T-helper 2 cell treated with Interferon-gamma antibody and Interleukin-4, amounts not matched to agents 5 μg/mL and 100 μg/mL, for 36 hours (primary cell): ENCODE data around the gene QKI.
A peak's percentile ranks its signal among the peaks of the same experiment; 100 is the strongest.

Experiments
- DNase-seq: peaks from one replicate; pipeline ENCODE4 v3.0.0; 2021; ENCODE audit warnings: low spot score
- H3K27ac Mint-ChIP-seq: one replicate; pipeline ENCODE4 v1.8.0; 2021; ENCODE audit warnings: mild to moderate bottlenecking, mixed read lengths
- H3K27me3 Mint-ChIP-seq: one replicate; pipeline ENCODE4 v1.8.0; 2021; ENCODE audit warnings: low read depth, mixed read lengths
- H3K36me3 Mint-ChIP-seq: one replicate; pipeline ENCODE4 v1.8.0; 2021; ENCODE audit warnings: low read depth, mixed read lengths
- H3K4me1 Mint-ChIP-seq: one replicate; pipeline ENCODE4 v1.8.0; 2021; ENCODE audit warnings: low read depth, mixed read lengths
- H3K4me3 Mint-ChIP-seq: one replicate; pipeline ENCODE4 v1.8.0; 2022; ENCODE audit warnings: mild to moderate bottlenecking, moderate library complexity, mixed read lengths
- H3K9me3 Mint-ChIP-seq: one replicate; pipeline ENCODE4 v1.8.0; 2021; ENCODE audit warnings: mixed read lengths

QKI gene

DNA sequence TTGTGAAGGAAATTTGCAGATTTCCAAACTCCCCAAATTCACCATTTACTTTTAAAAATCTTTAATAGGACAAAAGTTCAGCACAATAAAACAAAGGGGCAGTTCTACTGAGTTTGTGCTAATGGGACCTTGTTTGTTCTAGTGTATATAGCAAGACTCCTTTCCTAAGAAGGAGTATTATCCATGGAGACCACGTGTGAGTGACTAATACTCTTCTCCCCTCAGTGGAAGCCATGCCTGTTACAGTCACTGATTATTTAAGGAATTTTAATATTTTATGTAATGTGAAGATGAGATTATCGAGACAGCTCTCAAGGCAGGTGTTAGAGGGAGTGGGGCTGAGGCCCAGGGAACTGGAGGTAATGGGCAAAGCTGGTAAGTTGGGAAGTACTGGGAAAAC is 16.4 kb upstream of the QKI start:
- Mint-ChIP-seq H3K27ac (no peak overlapping the region), H3K4me1 (peaks cover 5% of the 10 kb centered on the region), H3K36me3 (no peaks in the 10 kb centered on the region), H3K27me3 (peaks cover 27% of the 10 kb centered on the region), H3K4me3 (no peak overlapping the region), H3K9me3 (no peaks in the 10 kb centered on the region)
- no peak for DNase-seq

DNA sequence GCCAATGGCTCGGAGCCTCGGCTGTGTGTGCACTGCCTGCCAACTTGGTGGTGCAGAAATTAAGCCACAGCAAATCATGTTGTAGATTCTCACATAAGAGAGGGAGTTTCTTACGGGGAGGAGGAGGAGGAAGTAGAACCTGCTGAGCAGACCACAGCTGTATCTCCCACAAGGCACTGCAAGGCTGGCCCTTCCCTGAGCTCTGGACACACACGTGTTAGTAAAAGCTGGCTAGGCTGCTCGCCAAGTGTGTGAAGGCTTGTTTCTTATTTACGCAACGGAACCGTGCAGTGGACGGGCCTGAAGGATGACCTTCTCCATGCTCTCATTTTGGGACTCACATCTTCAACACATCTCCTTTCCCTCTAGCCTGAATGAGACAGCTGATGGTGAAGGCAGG is 15.7 kb upstream of the QKI start:
- Mint-ChIP-seq H3K4me3 (no peak overlapping the region), H3K4me1 (peaks cover 5% of the 10 kb centered on the region), H3K27me3 (peaks cover 27% of the 10 kb centered on the region), H3K9me3 (no peaks in the 10 kb centered on the region), H3K36me3 (no peaks in the 10 kb centered on the region), H3K27ac (no peak overlapping the region)
- DNase-seq: no peak

DNA sequence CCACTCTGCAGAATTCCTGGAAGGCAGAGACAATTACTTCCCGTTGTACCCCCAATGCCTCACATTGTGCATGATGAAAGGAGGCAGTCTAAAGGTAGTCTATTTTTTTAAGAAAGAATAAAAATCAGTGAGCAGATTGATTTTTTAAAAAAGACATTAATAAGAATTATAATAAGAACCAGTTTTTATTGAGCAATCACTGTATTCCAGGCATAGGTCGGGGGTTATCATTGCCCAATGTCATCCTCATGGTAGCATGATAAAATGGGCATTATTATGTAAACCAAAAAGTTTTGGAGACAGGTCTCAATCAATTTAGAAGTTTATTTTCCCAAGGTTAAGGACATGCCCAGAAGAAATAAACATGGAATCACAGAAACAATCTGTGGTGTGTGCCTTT is 14.0 kb upstream of the QKI start:
- H3K4me1 Mint-ChIP-seq: peaks cover 5% of the 10 kb centered on the region
- peaks cover 20% of the 10 kb centered on the region for H3K27me3 Mint-ChIP-seq
- H3K27ac Mint-ChIP-seq: no peak overlapping the region
- DNase-seq: no peak
- no peak overlapping the region for H3K4me3 Mint-ChIP-seq
- no peaks in the 10 kb centered on the region for H3K36me3 Mint-ChIP-seq
- H3K9me3 Mint-ChIP-seq: no peaks in the 10 kb centered on the region

DNA sequence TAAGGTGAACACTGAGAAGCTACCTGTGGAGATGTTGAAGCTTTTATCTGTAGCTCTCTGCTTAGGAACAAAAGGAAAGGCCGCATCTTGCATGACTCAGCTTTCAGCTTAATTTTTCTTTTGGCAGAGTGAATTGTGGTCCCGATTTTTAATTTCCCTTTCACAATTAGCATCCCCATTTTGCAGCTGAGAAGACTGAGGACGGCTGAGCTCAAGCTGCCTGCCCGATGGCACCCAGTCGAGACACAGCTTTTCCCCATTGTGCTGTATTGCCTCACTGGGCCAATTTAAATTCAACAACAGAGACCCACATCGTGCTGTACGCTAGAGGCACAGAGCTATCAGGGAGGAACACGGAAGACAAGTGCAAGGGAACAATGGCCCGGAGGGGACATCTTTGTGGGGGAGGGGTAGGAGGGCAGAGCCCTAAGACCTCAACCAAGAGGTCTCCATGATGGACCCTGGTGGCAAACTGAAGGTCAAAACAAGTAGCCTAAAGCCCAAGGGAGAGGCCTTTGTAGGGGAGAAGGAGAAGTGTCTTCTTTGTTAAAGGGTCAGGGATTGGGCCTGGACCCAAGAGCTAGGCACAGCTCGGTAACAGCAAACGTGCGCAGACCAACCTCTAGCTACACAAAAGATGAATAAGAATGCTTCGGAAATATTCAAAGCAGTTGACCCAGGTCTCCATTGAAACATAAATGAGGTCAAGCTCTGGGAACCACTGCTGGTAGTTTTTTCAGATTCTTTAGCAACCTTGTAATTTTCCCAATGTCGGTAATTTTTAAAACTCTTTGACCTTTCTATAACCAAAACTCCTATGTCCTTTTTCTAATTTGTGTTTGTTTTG is 13.3 kb upstream of the QKI start:
- DNase-seq: no peak
- Mint-ChIP-seq H3K36me3 (no peaks in the 10 kb centered on the region), H3K9me3 (no peaks in the 10 kb centered on the region), H3K4me1 (peaks cover 12% of the 10 kb centered on the region), H3K4me3 (no peak overlapping the region), H3K27me3 (peaks cover 17% of the 10 kb centered on the region), H3K27ac (no peak overlapping the region)

DNA sequence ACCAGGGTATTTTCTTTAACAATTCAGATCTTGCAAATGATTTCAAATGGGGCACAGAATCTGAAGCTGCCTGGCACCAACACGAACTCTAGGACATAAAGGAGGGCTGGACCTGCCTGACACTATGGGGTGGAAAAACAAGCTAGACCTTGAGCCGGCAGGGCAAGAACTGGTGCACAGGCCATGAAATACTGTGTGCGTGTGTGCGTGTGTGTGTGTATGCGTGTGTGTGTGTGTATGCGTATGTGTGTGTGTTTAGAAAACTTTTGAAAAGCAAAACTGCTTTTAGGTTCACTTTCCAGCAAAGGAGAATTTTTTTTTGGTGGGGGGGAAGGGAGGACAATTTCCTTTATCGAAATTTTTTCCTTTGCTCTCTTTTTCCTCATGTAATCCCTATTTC is 11.9 kb upstream of the QKI start:
- peaks cover 11% of the 10 kb centered on the region for H3K4me1 Mint-ChIP-seq
- H3K4me3 Mint-ChIP-seq: no peak overlapping the region
- peaks cover 5% of the 10 kb centered on the region for H3K27me3 Mint-ChIP-seq
- H3K27ac Mint-ChIP-seq: no peak overlapping the region
- no peak for DNase-seq
- no peaks in the 10 kb centered on the region for H3K36me3 Mint-ChIP-seq
- no peaks in the 10 kb centered on the region for H3K9me3 Mint-ChIP-seq

DNA sequence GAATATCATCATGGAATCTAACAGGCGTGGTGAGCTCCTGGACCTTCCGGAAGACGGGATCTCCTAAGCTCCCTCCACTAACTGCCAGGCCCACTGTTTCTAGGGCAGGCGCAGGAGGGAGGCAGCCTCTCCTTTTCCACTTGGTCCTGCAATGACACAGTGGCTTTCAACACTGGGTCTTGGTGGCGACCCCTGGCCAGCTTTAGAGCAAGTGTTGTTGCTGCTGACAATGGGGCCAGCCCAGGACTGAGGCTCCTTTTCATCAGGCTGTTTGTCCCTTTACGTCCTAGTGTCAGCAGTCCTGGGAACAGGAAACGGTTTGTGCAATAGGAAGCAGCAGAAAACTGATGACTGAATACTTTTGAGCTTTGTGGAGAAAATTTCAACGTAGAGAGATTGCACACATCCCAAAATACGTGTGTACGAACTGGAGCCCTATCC is 9.7 kb upstream of the QKI start:
- Mint-ChIP-seq H3K36me3 (no peaks in the 10 kb centered on the region), H3K27ac (no peak overlapping the region)
- no peak for DNase-seq

DNA sequence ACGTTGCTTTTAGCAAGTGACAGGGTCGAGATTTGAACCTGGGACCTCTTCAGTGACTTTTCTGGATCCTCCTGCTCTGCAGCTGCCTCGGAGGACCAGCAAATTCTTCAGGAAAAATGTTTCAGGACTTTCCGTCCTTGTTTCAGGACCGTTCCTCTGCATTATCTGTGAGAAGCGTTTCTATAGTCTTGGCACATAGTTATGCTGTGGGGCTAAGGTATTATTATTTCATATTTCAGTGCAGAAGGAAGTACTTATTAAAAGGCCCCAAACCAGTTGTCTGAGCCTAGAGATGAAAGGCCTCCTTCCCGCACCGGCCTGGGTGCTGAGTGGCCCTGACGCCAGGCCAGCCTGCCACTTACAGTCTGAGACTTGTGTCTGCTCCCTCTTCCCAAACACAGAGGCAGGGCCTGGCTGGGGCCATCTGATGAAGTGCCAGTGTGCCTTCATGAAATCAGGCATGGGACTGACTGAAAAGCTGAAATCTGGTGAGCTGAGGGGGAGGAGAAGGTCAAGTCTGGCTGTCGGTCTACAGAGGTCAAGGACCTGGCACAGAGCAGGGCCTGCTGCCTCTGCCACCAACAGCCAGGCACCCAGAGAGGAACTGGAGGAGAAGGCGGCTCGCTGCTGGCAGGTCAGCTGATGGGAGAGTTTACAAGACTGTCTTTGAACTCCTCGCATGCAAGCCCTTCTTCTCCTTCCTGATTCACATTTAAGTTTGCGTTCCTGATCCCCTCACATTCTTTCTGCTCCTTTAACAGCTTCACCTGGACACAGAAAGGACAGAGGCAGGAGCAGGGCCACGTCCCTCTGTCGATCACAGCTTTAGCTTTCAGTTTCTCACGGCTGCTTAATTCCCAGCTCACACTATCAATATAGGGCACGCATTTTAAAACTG is 8.9 kb upstream of the QKI start:
- Mint-ChIP-seq H3K4me3 (peak overlapping the region; percentile 85), H3K27ac (peak overlapping the region; percentile 87), H3K9me3 (no peaks in the 10 kb centered on the region), H3K36me3 (no peaks in the 10 kb centered on the region), H3K4me1 (peaks cover 11% of the 10 kb centered on the region), H3K27me3 (peaks cover 6% of the 10 kb centered on the region)
- DNase-seq: no peak

More for the DNA sequence above, 9.7 kb upstream of the QKI start:
- Mint-ChIP-seq H3K4me1 (peaks cover 11% of the 10 kb centered on the region), H3K27me3 (peaks cover 5% of the 10 kb centered on the region), H3K9me3 (no peaks in the 10 kb centered on the region), H3K4me3 (no peak overlapping the region)

DNA sequence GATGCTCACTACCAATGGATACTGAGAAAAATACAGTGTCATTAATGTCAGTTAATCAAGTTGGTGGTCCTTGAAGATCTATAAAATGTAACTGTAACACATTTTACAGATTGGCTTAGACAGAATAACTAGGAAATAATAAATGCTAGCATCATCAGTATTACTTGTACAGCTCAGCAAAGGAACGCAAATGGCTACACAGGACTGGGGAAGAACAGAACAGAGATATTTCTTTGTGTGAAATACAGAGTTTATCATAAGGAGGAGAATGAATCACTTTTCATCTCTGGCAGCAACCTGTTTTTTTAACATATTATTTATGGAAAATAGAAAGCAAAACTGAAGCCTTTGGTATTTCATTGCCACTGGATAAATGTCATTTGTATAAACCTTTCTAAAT is 8.2 kb upstream of the QKI start:
- Mint-ChIP-seq H3K27ac (peak overlapping the region; percentile 87), H3K36me3 (peaks cover 2% of the 10 kb centered on the region), H3K27me3 (peaks cover 13% of the 10 kb centered on the region), H3K4me3 (peak overlapping the region; percentile 85), H3K4me1 (peaks cover 13% of the 10 kb centered on the region), H3K9me3 (no peaks in the 10 kb centered on the region)
- DNase-seq: no peak

DNA sequence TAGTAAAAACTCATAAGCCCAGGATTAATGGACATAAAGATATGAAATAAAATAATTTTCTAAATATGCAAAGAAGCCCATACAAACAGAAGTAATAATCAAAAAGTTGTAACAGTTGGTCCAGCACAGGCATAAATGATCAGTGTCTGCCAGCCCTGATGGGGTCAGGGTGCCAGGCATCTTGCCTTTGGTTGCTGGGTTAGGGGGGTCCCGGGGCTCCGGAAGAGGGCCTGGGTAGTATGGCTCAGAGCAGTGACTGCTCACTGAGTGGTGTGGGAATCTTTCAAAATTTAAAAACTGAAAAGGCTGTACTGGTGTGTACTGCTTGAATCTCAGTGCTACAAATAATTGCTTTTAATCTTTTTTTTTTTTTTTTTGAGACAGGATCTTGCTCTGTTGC is 7.7 kb upstream of the QKI start:
- Mint-ChIP-seq H3K27ac (no peak overlapping the region), H3K4me3 (no peak overlapping the region), H3K36me3 (peaks cover 3% of the 10 kb centered on the region), H3K9me3 (no peaks in the 10 kb centered on the region), H3K27me3 (peaks cover 14% of the 10 kb centered on the region), H3K4me1 (peaks cover 14% of the 10 kb centered on the region)
- DNase-seq: no peak

DNA sequence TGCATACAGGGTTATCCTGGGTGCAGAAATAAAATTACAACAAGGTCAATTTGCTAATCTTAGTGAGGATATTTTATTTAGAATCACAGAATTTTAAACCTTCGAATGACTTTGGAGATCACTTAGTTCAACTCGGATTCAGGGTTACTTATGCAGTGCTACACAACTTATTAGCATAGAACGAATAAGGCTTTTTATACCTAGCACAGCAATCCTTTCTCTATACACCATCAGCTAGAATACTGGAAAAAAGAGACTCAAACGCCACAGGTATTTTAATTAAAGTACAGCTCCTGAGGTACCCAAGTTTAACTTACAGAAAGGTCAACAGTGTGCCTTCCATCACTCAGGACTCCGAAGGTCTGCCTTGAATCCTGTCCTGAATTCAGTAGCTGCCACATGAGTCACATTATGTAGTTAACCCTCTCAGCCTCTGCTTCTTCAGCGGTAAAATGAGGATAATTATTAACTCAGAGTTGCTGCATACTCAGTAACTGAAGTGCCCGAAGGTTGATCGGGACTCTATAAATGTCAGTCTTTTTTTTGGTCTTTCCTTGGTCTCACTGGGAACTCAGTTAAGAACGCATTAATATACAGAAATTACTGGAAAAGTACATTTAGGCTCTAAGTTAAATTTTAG is 6.0 kb upstream of the QKI start:
- peaks cover 14% of the 10 kb centered on the region for H3K27me3 Mint-ChIP-seq
- no peak overlapping the region for H3K4me3 Mint-ChIP-seq
- no peaks in the 10 kb centered on the region for H3K9me3 Mint-ChIP-seq
- H3K36me3 Mint-ChIP-seq: peaks cover 3% of the 10 kb centered on the region
- DNase-seq: no peak
- no peak overlapping the region for H3K27ac Mint-ChIP-seq
- peaks cover 20% of the 10 kb centered on the region for H3K4me1 Mint-ChIP-seq

DNA sequence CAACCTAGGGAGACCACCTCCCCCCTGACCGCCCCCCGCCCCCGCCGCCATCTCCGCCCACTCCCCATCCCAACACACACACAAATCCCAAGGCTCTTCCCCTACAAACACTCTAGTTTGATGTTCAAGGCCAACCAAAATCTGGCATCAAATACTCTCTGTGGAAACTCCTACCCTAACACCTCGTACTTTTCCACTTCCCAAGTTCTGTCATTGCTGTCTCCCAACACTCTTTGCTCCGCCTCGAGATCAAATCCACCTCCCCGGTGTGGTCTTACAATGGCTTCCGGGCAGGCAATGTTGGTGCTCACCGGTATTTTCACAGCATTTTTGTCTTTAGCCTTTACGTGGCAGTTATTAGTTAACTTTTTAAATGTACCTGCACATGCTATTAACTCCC is 4.8 kb upstream of the QKI start:
- Mint-ChIP-seq H3K27me3 (peaks cover 14% of the 10 kb centered on the region), H3K9me3 (no peaks in the 10 kb centered on the region), H3K27ac (no peak overlapping the region), H3K4me3 (no peak overlapping the region), H3K36me3 (peaks cover 3% of the 10 kb centered on the region), H3K4me1 (peaks cover 20% of the 10 kb centered on the region)
- DNase-seq: no peak

DNA sequence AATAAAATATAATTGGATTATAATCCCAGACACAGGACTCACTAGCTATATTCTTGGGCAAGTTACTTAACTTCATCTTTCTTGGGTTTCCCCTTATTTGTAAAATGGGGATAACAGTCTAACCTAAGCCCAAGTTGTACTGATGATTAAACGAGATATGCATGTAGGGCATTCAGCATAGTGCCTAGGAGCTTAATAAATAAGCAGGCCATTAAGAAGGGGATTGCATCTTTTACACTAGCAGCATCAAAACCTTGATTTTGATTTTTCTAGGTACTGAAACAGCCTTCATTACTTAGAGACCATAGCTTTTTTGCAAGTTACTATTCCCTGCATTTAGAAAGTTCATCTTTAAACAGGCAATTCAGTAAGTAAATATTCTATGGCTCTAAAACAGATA is 2.2 kb upstream of the QKI start:
- DNase-seq: no peak
- Mint-ChIP-seq H3K27me3 (peaks cover 14% of the 10 kb centered on the region), H3K4me3 (peak overlapping the region; percentile 9), H3K36me3 (peaks cover 4% of the 10 kb centered on the region), H3K4me1 (peaks cover 15% of the 10 kb centered on the region), H3K27ac (no peak overlapping the region), H3K9me3 (no peaks in the 10 kb centered on the region)

DNA sequence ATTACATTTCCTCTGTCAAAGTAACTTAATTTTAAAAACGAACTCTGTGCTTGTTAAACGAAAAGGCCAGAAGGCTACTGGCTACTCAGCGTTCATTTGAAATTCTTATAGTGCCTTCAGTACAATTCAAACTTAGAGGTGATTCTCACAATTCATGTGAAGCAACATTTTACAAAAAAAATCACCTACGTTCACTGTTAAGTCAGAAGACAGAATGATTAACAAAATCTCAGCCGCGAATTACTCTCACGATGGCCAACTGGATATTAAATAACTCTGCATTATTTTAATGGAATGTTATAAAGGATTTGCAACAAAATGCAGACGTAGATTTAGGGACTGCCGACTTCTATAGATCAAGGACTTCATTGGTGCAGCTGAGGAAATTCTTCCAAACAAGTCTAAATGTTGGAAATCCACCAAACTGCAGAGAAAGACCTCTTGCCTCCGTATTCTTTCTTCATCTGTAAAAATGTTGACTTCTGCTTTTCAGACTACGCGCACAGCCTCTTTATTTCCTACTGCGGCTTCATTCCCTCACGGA is 1.6 kb upstream of the QKI start:
- H3K4me3 Mint-ChIP-seq: peak overlapping the region; percentile 84
- peaks cover 19% of the 10 kb centered on the region for H3K4me1 Mint-ChIP-seq
- peaks cover 14% of the 10 kb centered on the region for H3K27me3 Mint-ChIP-seq
- no peaks in the 10 kb centered on the region for H3K9me3 Mint-ChIP-seq
- peaks cover 4% of the 10 kb centered on the region for H3K36me3 Mint-ChIP-seq
- peak overlapping the region; percentile 64 for H3K27ac Mint-ChIP-seq
- no peak for DNase-seq
